ENCODE results near the gene FAM3D. TPM values are rescaled to one million over a fixed set of nuclear protein-coding genes. Genes with fewer than 3 reads are reported as not detected.

Gene FAM3D
- total and polyA plus RNA-seq, 2 of the 8 experiments (the other 6 are each of a cell fraction or from before 2014, with no cell fraction given): not detected

- FAIRE-seq: no peak
- Histone ChIP-seq H2BK12ac (ENCODE audit: low read depth, low read length) (no peak overlapping the region), H2BK15ac (ENCODE audit: low read length) (no peak overlapping the region), H3K18ac (ENCODE audit: extremely low read depth, low read length) (no peak overlapping the region), H3K9ac (replicated peaks in 1 of 4; ENCODE audit: extremely low read depth in 1 of 4, low read depth in 3 of 4, low read length in 3 of 4) (no peak overlapping the region), H3K23me2 (ENCODE audit: low read depth, low read length) (0 out of 2 replicates have a peak, but pooled peaks cover 2% of the 10 kb centered on the region), H3K36me3 (ENCODE audit: control insufficient read depth in 2 of 4, insufficient read depth in 4 of 4, low read length in 3 of 4) (no peaks in the 10 kb centered on the region), H4K8ac (ENCODE audit: extremely low read depth, insufficient read depth, low read length) (no peak overlapping the region), H4K20me1 (replicated peaks in 1 of 2; ENCODE audit: control insufficient read depth in 1 of 2, insufficient read depth in 2 of 2, low read length in 2 of 2) (no peaks in the 10 kb centered on the region), H3K4ac (replicated peaks; ENCODE audit: insufficient read length, low read depth, low read length) (no peak overlapping the region), H2BK5ac (ENCODE audit: low read depth, low read length) (no peak overlapping the region; the same call in 1 of the 2 replicates), H2AK5ac (ENCODE audit: low read depth, low read length) (no peak overlapping the region), H2AFZ (ENCODE audit: low read length) (no peak overlapping the region), H4K91ac (replicated peaks; ENCODE audit: insufficient read length, low read length) (no peak overlapping the region), H3K79me2 (ENCODE audit: control insufficient read depth in 1 of 2, insufficient read depth in 2 of 2, low read length in 2 of 2) (no peaks in the 10 kb centered on the region), H3K27ac (ENCODE audit: low read depth, low read length) (no peak overlapping the region), H3K23ac (ENCODE audit: insufficient read length) (no peak overlapping the region), H3K9me3 (ENCODE audit: insufficient read depth in 2 of 2, low read depth in 1 of 2, low read length in 1 of 2) (no peaks in the 10 kb centered on the region), H3K27me3 (replicated peaks in 1 of 4; ENCODE audit: control insufficient read depth in 3 of 4, extremely low read depth in 1 of 4, insufficient read depth in 3 of 4, low read length in 3 of 4) (no peaks in the 10 kb centered on the region), H3K14ac (ENCODE audit: insufficient read length) (no peak overlapping the region), H3K4me1 (replicated peaks in 1 of 4; ENCODE audit: control insufficient read depth in 3 of 4, insufficient read depth in 4 of 4, low read length in 3 of 4) (no peaks in the 10 kb centered on the region), H3K56ac (replicated peaks; ENCODE audit: insufficient read length, low read depth, low read length) (no peak overlapping the region), H3K4me2 (ENCODE audit: insufficient read depth in 1 of 2, low read depth in 2 of 2, low read length in 2 of 2) (no peak overlapping the region), H3K4me3 (ENCODE audit: extremely low read depth in 1 of 4, insufficient read depth in 2 of 4, low read depth in 3 of 4, low read length in 4 of 4) (no peak overlapping the region), H2BK20ac (ENCODE audit: low read length) (no peak overlapping the region), H4K5ac (ENCODE audit: insufficient read length, low read depth, low read length) (no peak overlapping the region), H3K79me1 (ENCODE audit: low read depth, low read length) (no peaks in the 10 kb centered on the region), H2BK120ac (replicated peaks; ENCODE audit: low read depth, low read length) (no peak overlapping the region)
- ChIA-PET CTCF (ENCODE audit: partially characterized antibody) (interaction anchor here (0.6 to 4.6 kb wide), 11 partner anchors 9 to 88 kb away, joined by 3 to 62 read pairs (median 5); partner anchors contain the start of gene FAM107A), POLR2A (ENCODE audit: partially characterized antibody) (interaction anchor here (0.8 kb wide), 1 partner anchor 39 kb away, joined by 4 read pairs; no protein-coding TSS in a partner anchor)
- TF ChIP-seq SIRT6 (IDR thresholded peaks at IDR 0.05; ENCODE audit: low read length) (no peak), GTF2F1 (IDR thresholded peaks at IDR 0.05; ENCODE audit: borderline replicate concordance, low read depth, low read length) (no peak), POLR2A (IDR thresholded peaks at IDR 0.05; ENCODE audit: control extremely low read depth in 1 of 2, low read depth in 2 of 2, low read length in 2 of 2) (no peak), SP2 (IDR thresholded peaks at IDR 0.05; ENCODE audit: low read length) (no peak), ATF3 (IDR thresholded peaks at IDR 0.05; ENCODE audit: insufficient read depth, low read depth, low read length) (no peak), RXRA (IDR thresholded peaks at IDR 0.05; ENCODE audit: insufficient read depth, low read depth, low read length) (no peak), CTCF (IDR thresholded peaks at IDR 0.05; ENCODE audit: control extremely low read depth in 1 of 3, insufficient read depth in 1 of 3, low read depth in 1 of 3, low read length in 3 of 3) (no peak), POU5F1 (IDR thresholded peaks at IDR 0.05; ENCODE audit: low read depth, low read length) (no peak), SAP30 (IDR thresholded peaks at IDR 0.05; ENCODE audit: insufficient read depth, insufficient replicate concordance, low read length) (no peak)
- no peak for DNase-seq (ENCODE audit: low read depth in 1 of 2, low spot score in 2 of 2)
- 83% methylated on average over 8 of the region's 8 CpGs; no CpG with 5 or more reads in 1 of the 2 experiments for WGBS, 2 experiments (ENCODE audit: extremely low coverage in 1 of 2, insufficient coverage in 1 of 2, insufficient read length in 1 of 2, insufficient replicate concordance in 2 of 2, low coverage in 1 of 2, low lambda C conversion rate in 2 of 2, missing lambda C conversion rate in 1 of 2)
These were observed 43.7 kb downstream of the FAM3D start for GRCh38 chr3:58622892-58623291.
